Measurements from ENCODE around the gene PFKFB2. TPM values are rescaled to one million over a fixed set of nuclear protein-coding genes. Genes with fewer than 3 reads are reported as not detected.

The PFKFB2 gene
- 2.6 TPM for polyA plus RNA-seq (2012; ENCODE audit: insufficient read depth, insufficient read length, low read depth)

DNA sequence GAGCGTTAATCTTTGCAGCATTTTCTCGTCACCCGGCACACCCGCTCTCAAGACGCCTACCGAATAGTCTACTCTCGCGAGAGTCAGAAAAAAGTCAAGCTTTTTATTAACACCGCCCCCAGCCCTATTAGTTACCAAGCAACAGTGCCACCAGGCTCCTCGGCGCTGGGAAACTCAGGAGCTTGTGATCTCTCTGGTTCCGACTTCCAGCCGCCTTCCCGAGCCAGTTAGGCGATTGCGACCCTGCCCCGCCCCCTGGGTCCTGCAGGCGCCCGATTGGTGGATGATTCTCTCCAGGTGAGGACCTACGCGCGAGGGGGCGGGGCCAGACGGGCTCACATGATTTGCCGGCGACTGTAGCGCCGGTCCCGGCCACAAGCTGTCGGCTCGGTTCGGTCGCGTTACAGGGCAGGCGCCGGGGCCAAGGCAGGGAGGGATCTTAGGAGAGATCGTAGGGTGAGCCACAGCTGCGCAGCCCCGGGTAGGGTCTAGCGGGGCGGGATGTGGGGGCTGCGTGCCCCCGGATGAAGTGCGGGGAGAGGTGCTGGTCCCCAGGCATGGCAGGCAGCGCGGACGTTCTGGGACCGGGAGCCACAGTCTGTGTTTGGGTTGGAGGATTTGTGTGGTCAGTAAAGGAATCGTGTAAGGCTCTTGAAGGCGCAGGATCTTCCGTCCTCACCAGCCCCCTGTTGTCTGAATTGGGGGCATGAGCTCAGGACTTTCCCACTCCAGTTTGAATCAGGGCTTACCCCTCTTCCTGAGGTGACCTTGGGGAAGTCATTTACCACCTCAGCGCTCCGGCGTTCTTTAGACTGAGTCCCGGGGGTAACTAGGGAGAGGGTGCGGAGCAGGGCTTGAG is at the start of gene PFKFB2:
Gene PFKFB2 (plus strand): TSS at position 365 of the 859 bp plus-strand sequence. CDS start 1,443 bp downstream, outside the sequence.
- TF ChIP-seq, protein P1, sequence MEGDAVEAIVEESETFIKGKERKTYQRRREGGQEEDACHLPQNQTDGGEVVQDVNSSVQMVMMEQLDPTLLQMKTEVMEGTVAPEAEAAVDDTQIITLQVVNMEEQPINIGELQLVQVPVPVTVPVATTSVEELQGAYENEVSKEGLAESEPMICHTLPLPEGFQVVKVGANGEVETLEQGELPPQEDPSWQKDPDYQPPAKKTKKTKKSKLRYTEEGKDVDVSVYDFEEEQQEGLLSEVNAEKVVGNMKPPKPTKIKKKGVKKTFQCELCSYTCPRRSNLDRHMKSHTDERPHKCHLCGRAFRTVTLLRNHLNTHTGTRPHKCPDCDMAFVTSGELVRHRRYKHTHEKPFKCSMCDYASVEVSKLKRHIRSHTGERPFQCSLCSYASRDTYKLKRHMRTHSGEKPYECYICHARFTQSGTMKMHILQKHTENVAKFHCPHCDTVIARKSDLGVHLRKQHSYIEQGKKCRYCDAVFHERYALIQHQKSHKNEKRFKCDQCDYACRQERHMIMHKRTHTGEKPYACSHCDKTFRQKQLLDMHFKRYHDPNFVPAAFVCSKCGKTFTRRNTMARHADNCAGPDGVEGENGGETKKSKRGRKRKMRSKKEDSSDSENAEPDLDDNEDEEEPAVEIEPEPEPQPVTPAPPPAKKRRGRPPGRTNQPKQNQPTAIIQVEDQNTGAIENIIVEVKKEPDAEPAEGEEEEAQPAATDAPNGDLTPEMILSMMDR (IDR thresholded peaks at IDR 0.05; ENCODE audit: low read depth, low read length), result 0 out of 2 replicates have a peak, but pooled peaks have one; percentile 1
- peaks cover 16% of the 10 kb centered on the region for H3K36me3 ChIP-seq
- H3K4me3 ChIP-seq (ENCODE audit: low read depth, low read length), result peak within 1 kb of the TSS; percentile 85
- H3K27me3 ChIP-seq, result peaks cover 34% of the 10 kb centered on the region
- no peaks in the 10 kb centered on the region for H3K9me3 ChIP-seq
- peak; percentile 97 for DNase-seq
- peaks cover 6% of the 10 kb centered on the region for H3K4me1 ChIP-seq

DNA sequence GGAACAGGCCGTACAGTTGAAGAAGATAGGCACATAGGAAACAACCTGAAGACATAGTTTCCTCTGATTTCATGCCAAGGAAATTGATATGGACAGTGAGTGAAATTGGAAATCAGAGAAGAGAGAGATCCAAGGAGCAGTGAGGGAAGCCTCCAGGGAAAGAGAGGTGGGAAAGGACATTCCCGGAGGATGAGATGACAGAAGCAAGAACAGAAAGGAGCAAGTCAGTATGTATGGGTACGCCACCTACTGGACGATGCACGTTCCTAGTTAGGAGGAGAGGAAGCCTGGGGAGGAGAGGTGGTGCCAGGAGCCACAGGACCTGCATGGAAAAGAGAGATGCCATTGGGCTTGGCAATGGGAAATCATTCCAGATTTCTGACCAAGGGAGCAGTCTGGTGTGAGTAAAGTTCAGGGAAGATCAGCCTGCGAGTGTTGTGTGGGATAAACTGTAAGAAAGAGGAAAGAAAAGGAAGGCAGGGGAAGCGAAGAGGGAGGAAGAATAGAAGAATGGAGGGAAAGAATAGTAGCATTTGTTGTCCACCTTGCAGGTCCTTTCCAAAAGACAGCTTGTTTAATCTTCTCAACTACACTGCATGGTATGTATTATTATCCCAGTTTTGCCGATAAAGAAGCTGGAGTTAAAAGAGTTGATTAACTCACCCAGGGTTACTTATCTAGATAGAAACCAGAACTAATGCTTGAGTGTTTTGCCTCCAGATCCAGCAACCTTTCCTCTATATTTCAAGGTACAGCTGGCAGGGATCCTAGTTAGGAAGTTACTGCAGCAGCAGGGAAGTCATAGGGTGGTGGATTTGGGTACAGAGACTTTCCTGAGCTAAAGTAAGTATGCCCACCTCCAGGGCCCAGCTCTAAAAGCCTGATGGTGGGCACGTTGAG is 47.9 kb upstream of the PFKFB2 start:
- H3K9me3 ChIP-seq, result no peaks in the 10 kb centered on the region
- H3K4me1 ChIP-seq, result no peaks in the 10 kb centered on the region
- DNase-seq, result peak; percentile 70
- H3K27me3 ChIP-seq, result peaks cover 28% of the 10 kb centered on the region
- H3K36me3 ChIP-seq, result no peaks in the 10 kb centered on the region
- TF ChIP-seq, protein P1 (IDR thresholded peaks at IDR 0.05; ENCODE audit: low read depth, low read length), result peak; percentile 92
- no peak overlapping the region for H3K4me3 ChIP-seq (ENCODE audit: low read depth, low read length)

DNA sequence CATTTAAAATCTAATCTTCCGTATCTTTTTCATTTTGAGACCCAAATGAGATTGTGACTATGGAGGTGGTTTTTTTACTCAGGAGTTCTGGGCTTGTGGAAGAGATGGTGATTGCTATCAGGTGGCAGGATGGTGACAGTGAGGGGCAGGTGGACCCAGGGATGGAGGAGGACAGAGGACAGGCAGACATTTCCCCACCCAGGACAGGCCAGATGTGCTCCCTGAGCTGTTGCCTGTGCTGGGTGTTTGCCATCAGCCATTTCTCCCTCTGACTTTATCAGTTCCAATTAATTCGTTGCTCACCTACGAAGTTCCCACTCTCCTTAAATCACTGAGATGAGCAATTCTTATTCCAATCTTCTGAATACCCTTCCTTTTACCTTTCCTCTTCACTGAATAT is 47.0 kb upstream of the PFKFB2 start:
- H3K36me3 ChIP-seq, result no peaks in the 10 kb centered on the region
- DNase-seq, result no peak
- H3K4me1 ChIP-seq, result no peaks in the 10 kb centered on the region
- TF ChIP-seq, protein P1 (IDR thresholded peaks at IDR 0.05; ENCODE audit: low read depth, low read length), result no peak
- H3K27me3 ChIP-seq, result peaks cover 34% of the 10 kb centered on the region
- no peaks in the 10 kb centered on the region for H3K9me3 ChIP-seq
- no peak overlapping the region for H3K4me3 ChIP-seq (ENCODE audit: low read depth, low read length)

DNA sequence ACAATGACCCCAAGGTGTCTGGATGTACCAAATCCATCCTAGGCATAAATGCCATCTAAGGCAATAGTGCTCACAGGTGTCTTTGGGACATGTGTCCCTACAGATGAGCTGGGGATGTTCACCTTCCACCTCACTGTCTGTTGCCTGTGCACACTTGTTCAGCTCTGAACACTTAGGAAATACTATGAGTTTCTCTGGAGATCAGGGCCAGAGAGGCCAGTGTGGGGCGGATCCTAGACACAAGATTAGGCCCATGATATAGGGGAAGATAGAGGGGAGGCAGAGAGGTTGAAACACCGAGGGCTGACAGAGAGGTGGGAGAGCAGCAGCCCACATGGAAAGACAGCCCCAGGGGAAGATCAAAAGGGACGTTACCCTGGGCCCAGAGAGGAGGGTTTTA is 46.2 kb upstream of the PFKFB2 start:
- Histone ChIP-seq H3K4me3 (ENCODE audit: low read depth, low read length) (no peak overlapping the region), H3K9me3 (no peaks in the 10 kb centered on the region), H3K4me1 (no peaks in the 10 kb centered on the region), H3K27me3 (peaks cover 35% of the 10 kb centered on the region), H3K36me3 (no peaks in the 10 kb centered on the region)
- TF ChIP-seq, protein P1 (IDR thresholded peaks at IDR 0.05; ENCODE audit: low read depth, low read length), result no peak
- no peak for DNase-seq

DNA sequence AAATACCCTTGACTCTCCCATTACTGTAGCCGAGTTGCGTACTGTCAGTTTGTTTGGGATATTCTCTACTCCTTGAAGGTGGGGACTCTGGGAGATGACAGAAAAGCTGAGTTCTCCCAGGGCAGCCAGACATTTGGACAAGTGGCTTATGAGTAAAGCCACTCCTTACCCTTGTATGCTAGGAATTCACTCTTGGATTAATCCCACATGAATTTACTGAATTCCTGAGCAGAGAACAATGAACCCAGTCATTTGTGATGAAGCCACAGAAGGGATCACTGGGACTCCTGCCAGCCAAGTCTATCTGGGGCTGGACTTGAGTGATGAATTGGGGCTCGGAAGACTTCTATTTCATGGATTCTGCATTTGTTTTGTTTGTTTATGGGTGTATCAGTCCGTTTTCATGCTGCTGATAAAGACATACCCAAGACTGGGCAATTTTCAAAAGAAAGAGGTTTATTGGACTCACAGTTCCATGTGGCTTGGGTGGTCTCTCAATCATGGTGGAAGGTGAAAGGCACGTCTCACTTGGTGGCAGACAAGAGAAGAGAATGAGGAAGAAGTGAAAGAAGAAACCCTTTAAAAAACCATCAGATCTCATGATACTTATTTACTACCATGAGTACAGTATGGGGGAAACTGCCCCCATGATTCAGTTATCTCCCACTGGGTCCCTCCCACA is 45.6 kb upstream of the PFKFB2 start:
- no peaks in the 10 kb centered on the region for H3K9me3 ChIP-seq
- TF ChIP-seq, protein P1 (IDR thresholded peaks at IDR 0.05; ENCODE audit: low read depth, low read length), result no peak
- no peak overlapping the region for H3K4me3 ChIP-seq (ENCODE audit: low read depth, low read length)
- no peaks in the 10 kb centered on the region for H3K4me1 ChIP-seq
- no peak for DNase-seq
- no peaks in the 10 kb centered on the region for H3K36me3 ChIP-seq
- H3K27me3 ChIP-seq, result peaks cover 38% of the 10 kb centered on the region

Measured in BE2C (cell line).